Thoracic aorta (tissue), 2 donors: ENCODE measurements around the gene HERPUD1. TPM values are rescaled to one million over a fixed set of nuclear protein-coding genes. Genes with fewer than 3 reads are reported as not detected.

Experiments
- ATAC-seq: fragments of 150-250 bp; one replicate; pipeline ENCODE4 v1.8.0; 2017; ENCODE audit warnings: low read depth; ENCODE audit not compliant: insufficient number of reproducible peaks, low FRiP score
- DNase-seq: peaks from one replicate; pipeline ENCODE4 v3.0.0-alpha.2; 2020; ENCODE audit warnings: low spot score
- H3K27ac ChIP-seq, 2 donors: fragments of 200-600 bp; sonication (generic); 1 replicate in 1 of 2; 2 replicates in 1 of 2; pipeline ENCODE4 v1.5.1; 2016; ENCODE audit warnings: mild to moderate bottlenecking in 2 of 2, moderate library complexity in 2 of 2
- H3K27me3 ChIP-seq: fragments of 200-600 bp; sonication (generic); replicated peaks from 2 replicates; pipeline ENCODE4 v1.6.0; 2016; ENCODE audit warnings: mild to moderate bottlenecking; ENCODE audit not compliant: insufficient read depth
- H3K36me3 ChIP-seq: fragments of 200-600 bp; sonication (generic); one replicate; pipeline ENCODE4 v1.5.1; 2016
- H3K4me1 ChIP-seq, 2 donors: fragments of 200-600 bp; sonication (generic); 1 replicate in 1 of 2; 2 replicates in 1 of 2; pipeline versions ENCODE4 v1.5.1 to v1.6.0; 2016; ENCODE audit warnings: low read depth in 2 of 2, mild to moderate bottlenecking in 1 of 2; ENCODE audit not compliant: control insufficient read depth in 1 of 2
- H3K4me3 ChIP-seq: fragments of 200-600 bp; sonication (generic); 2 replicates; pipeline ENCODE4 v1.5.1; 2016; ENCODE audit warnings: mild to moderate bottlenecking
- H3K9me3 ChIP-seq: fragments of 200-600 bp; sonication (generic); 2 replicates; pipeline ENCODE4 v1.5.1; 2016
- total RNA-seq, 2 donors: library from RNA; depleted of rRNA; stranded (reverse); fragments of >200 nt; gene quantifications; one replicate each; pipeline versions ENCODE4 v1.1.0 to v1.2.3, GENCODE V29; 2016
- TF ChIP-seq, protein P1 (sequence below): fragments of 200-600 bp; sonication (generic); IDR thresholded peaks from one replicate; pipeline ENCODE4 v1.5.1; 2019; ENCODE audit warnings: antibody characterized with exemption

HERPUD1 gene
- total RNA-seq, 2 donors from 2014 or later: 220 to 232 TPM

DNA sequence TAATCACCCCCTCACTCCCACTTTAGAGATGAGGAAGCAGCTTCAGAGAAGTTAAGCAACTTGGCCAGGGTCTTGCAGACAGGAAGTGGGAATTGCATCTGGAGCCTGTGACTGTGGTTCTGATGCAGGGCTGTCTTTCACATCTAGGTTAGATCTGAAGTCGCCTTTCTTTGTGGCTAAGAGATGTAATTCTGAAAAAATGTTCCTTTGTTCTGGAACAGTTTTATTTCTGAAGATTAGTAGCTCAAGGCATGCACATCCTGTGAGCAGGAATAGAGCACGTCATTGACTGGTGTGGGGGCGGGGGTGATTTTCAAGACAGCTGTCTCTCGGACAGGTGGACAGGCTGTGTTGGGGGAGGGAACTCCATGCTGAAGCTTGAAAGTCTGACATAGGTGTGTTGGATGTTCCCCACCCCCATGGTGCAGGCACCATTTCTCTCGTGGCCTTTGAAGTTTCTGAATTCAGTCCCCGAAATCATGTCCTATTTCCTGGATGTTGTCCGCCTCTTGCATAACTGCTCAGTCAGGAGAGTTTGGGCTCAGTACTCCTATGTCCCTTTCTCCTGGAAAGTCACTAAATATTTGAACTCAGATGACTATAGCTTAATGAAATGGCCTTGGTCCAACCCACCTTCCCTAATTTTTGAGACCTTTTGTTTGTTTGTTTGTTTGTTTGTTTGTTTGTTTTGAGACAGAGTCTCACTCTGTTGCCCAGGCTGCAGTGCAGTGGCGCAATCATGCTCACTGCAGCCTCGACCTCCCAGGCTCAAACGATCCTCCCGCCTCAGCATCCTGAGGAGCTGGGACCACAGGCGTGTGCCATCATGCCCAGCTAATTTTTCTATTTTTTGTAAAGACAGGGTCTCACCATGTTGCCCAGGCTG is 21.0 kb upstream of the HERPUD1 start:
- H3K4me1 ChIP-seq: peaks cover 4 to 12% of the 10 kb centered on the region in 2 donors
- H3K4me3 ChIP-seq: no peak overlapping the region
- H3K27ac ChIP-seq: peak overlapping the region in 1 of 2 donors; percentile 22
- no peaks in the 10 kb centered on the region for H3K27me3 ChIP-seq
- H3K9me3 ChIP-seq: no peaks in the 10 kb centered on the region
- TF ChIP-seq, protein P1, sequence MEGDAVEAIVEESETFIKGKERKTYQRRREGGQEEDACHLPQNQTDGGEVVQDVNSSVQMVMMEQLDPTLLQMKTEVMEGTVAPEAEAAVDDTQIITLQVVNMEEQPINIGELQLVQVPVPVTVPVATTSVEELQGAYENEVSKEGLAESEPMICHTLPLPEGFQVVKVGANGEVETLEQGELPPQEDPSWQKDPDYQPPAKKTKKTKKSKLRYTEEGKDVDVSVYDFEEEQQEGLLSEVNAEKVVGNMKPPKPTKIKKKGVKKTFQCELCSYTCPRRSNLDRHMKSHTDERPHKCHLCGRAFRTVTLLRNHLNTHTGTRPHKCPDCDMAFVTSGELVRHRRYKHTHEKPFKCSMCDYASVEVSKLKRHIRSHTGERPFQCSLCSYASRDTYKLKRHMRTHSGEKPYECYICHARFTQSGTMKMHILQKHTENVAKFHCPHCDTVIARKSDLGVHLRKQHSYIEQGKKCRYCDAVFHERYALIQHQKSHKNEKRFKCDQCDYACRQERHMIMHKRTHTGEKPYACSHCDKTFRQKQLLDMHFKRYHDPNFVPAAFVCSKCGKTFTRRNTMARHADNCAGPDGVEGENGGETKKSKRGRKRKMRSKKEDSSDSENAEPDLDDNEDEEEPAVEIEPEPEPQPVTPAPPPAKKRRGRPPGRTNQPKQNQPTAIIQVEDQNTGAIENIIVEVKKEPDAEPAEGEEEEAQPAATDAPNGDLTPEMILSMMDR: no peak
- no peaks in the 10 kb centered on the region for H3K36me3 ChIP-seq
- ATAC-seq (no peak), DNase-seq (no peak)

DNA sequence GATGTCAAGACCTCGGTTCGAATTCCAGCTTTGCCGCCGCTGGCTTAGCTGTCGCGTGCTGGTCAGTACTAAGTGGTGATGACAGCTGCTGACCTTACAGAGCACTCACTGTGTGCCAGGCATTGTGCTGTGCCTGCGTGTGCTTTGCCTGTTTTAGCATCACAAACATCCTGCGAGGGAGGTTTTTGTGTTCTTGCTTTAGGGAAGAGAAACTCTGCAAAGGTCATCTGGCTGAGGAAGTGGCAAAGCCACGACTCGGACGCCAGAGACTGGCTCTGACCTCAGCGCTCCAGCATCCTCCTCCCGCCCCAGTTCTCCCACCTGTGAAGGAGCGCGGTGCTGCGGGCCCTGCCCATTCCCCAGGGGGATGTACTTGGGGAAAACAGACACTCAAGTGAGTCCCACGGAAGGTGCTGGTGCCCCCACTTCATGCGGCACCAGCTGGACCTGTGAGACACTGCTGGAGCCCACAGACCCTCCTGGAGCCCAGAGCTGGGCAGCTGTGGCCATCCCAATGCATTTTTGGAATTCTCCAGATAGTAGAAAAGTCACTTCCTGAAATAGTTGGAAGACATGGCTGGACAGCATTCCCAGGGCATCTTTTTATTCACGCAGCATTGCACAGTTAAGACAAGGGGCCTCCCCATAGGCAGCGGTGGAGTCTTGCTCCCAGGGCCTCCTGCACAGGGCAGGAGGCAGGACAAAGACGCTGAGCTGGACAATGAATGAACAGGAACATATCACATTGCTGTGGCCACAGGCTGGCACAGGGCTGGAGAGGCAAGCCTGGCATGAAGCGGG is 20.0 kb upstream of the HERPUD1 start:
- no peak overlapping the region for H3K4me3 ChIP-seq
- ATAC-seq (no peak), DNase-seq (no peak)
- TF ChIP-seq, protein P1: no peak
- H3K9me3 ChIP-seq: no peaks in the 10 kb centered on the region
- peaks cover 10 to 21% of the 10 kb centered on the region in 2 donors for H3K4me1 ChIP-seq
- no peaks in the 10 kb centered on the region for H3K36me3 ChIP-seq
- peak overlapping the region in 1 of 2 donors; percentile 22 for H3K27ac ChIP-seq
- no peaks in the 10 kb centered on the region for H3K27me3 ChIP-seq

DNA sequence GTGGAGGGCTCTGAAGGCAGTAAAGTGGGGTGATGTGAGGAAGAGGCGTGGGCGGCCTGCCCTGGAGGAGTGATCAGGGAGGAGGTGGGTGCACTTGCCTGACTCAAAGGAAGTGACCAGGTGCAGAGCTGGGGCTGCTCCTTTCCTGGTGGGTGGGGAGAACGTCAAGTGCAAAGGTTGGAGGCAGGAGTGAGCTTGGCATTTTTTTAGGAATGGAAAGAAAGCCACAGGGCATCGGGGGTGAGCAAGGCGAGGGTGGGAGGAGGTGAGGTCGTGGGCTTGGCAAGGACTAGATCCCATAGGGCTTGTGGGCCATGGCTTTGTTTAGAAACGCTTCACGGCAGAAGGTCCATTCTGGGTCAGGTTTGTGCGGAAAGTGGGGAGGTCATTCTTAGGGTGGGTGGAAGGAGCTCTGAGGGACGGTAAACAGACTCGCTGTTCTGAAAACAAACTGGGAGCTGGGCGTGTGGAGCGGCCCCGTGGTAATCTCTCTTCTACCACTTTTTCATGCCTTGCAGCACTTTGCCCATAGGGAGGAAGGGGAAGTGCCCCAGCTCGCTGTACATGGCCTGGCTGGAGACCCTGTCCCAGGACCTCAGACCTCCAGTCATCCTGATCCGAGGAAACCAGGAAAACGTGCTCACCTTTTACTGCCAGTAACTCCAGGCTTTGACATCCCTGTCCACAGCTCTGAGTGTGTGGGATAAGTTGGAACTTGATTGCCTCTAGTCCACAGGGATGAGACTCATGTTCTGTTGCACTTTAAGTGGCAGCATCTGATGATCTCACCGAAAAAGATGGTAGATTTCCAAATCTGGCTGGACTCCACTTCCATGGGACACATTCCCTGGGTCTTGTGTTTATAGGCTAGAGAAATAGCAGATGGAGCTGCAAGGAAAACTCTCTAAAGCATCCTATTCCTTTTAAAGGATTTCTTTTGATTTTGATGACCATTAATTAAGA is 18.9 kb upstream of the HERPUD1 start:
- no peak for ATAC-seq
- H3K4me1 ChIP-seq: peaks cover 10 to 21% of the 10 kb centered on the region in 2 donors
- TF ChIP-seq, protein P1: no peak
- H3K4me3 ChIP-seq: no peak overlapping the region
- H3K36me3 ChIP-seq: no peaks in the 10 kb centered on the region
- H3K27me3 ChIP-seq: no peaks in the 10 kb centered on the region
- no peak overlapping the region for H3K27ac ChIP-seq
- H3K9me3 ChIP-seq: no peaks in the 10 kb centered on the region
- no peak for DNase-seq

DNA sequence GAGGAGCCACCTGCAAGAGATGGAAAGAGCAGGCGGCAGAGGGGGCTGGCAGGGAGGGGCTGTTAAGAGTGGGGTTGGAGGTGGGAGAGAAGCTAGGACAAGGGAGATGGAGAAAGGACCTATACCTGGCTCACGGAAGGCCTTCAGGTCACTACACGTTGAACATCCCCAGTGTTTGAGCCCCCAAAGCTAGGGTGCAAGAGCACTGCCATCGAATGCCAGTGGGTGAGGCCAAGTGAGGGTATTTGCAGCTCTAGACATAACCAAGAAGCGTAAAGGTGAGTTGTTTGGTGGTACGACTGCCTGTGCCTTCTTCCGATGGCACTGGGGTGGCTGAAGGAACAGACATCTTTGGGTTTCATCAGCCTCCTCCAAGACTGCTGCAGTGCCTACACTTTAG is 17.0 kb upstream of the HERPUD1 start:
- H3K4me1 ChIP-seq: peaks cover 10 to 21% of the 10 kb centered on the region in 2 donors
- no peak for DNase-seq
- H3K27ac ChIP-seq: no peak overlapping the region
- H3K4me3 ChIP-seq: no peak overlapping the region
- no peaks in the 10 kb centered on the region for H3K36me3 ChIP-seq
- H3K27me3 ChIP-seq: no peaks in the 10 kb centered on the region
- TF ChIP-seq, protein P1: no peak
- no peaks in the 10 kb centered on the region for H3K9me3 ChIP-seq
- ATAC-seq: no peak
